GM19324 (cell line): ENCODE measurements around the gene ACAP1.
"Not testable (repeated sequence)": the region's sequence is repeated elsewhere in the genome, so short reads cannot be mapped to it uniquely, and the experiment has no call there.

Experiments
- ATAC-seq: cut with Tn5 transposase; IDR thresholded peaks from one replicate; pipeline ENCODE4 v1.9.1; 2021; ENCODE audit warnings: mild to moderate bottlenecking, moderate library complexity; ENCODE audit not compliant: unreplicated experiment, low FRiP score

The ACAP1 gene

GRCh38 chr17:7327056-7327455 lies 9.3 kb upstream of the ACAP1 start:
- no peak for ATAC-seq

- no peak for ATAC-seq
Observed at GRCh38 chr17:7327501-7327900, 8.8 kb upstream of the ACAP1 start.

GRCh38 chr17:7328009-7328408 lies 8.3 kb upstream of the ACAP1 start:
- no peak for ATAC-seq

GRCh38 chr17:7328840-7329373 lies 7.4 kb upstream of the ACAP1 start, which contains the start of gene NEURL4:
NEURL4 (minus strand) TSS chr17:7329335; CDS start chr17:7329312, 23 bp downstream.
- ATAC-seq: peak; percentile 2

GRCh38 chr17:7329374-7329996 lies 6.8 kb upstream of the ACAP1 start:
- peak; percentile 74 for ATAC-seq

- peak; percentile 39 for ATAC-seq
Observed at GRCh38 chr17:7329997-7330637, 6.2 kb upstream of the ACAP1 start.

- ATAC-seq: no peak
Observed at GRCh38 chr17:7330638-7331015, 5.7 kb upstream of the ACAP1 start.

- no peak for ATAC-seq
Observed at GRCh38 chr17:7332111-7332510, 4.2 kb upstream of the ACAP1 start.

- not testable (repeated sequence) for ATAC-seq
Observed at GRCh38 chr17:7332600-7333069, 3.7 kb upstream of the ACAP1 start.

- ATAC-seq: no peak
Observed at GRCh38 chr17:7334938-7335538, 1.3 kb upstream of the ACAP1 start.

GRCh38 chr17:7335765-7336164 lies 564 bp upstream of the ACAP1 start:
- ATAC-seq: not testable (repeated sequence)

- not testable (repeated sequence) for ATAC-seq
Observed at GRCh38 chr17:7337600-7337999, 1.3 kb downstream of the ACAP1 start.

GRCh38 chr17:7340179-7340578 lies 3.9 kb downstream of the ACAP1 start:
- ATAC-seq: no peak

GRCh38 chr17:7341842-7342241 lies 5.5 kb downstream of the ACAP1 start:
- no peak for ATAC-seq

- no peak for ATAC-seq
Observed at GRCh38 chr17:7343250-7343649, 6.9 kb downstream of the ACAP1 start.

GRCh38 chr17:7346761-7347614 lies 10.7 kb downstream of the ACAP1 start:
- no peak for ATAC-seq

GRCh38 chr17:7347630-7348477 lies 11.5 kb downstream of the ACAP1 start:
- no peak for ATAC-seq

- no peak for ATAC-seq
Observed at GRCh38 chr17:7348478-7349242, 12.3 kb downstream of the ACAP1 start.
